ENCODE measurements around the gene SPATA2. TPM values are rescaled to one million over a fixed set of nuclear protein-coding genes. Genes with fewer than 3 reads are reported as not detected.
"Not testable (repeated sequence)": the region's sequence is repeated elsewhere in the genome, so short reads cannot be mapped to it uniquely, and the experiment has no call there.

Gene SPATA2
- total RNA-seq, 1 donor from 2014 or later, result 8.0 TPM

DNA sequence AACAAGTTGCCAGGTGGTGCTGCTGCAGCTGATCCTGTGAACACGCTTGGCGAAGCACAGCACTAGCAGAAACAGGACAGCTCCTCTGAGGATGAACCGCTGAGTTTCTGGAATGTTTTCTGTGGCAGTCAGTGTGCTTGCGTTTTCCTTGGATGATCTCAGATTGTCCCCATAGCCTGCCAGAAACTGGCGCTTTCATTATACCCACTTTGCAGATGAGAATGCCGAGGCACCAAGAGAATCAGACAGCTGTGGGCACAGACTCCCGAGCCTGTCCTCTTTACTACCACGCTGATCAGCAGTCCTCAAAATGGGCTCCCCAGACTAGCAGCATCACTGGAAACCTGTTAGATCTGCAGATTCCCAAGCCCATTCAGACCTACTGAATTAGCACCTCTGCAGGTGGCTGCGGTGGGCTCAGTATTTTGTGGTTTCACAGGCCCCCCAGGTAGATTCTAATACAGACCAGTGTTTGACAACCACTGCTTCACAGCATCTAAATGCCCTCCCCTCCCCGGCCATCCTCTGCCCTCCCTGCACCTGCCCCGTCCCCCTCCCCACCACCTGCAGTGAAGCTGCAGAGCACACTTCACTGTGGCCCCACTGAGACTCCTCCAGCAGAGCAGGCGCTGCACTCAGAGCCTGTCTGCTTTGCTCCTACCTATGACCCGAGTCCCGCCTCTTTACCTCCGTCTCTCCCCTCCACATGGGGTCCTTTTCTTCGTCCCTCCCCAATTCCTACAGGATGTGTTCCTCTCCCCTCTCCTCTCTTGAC lies 29.6 kb downstream of the SPATA2 start:
- DNase-seq (ENCODE audit: low spot score), result no peak

DNA sequence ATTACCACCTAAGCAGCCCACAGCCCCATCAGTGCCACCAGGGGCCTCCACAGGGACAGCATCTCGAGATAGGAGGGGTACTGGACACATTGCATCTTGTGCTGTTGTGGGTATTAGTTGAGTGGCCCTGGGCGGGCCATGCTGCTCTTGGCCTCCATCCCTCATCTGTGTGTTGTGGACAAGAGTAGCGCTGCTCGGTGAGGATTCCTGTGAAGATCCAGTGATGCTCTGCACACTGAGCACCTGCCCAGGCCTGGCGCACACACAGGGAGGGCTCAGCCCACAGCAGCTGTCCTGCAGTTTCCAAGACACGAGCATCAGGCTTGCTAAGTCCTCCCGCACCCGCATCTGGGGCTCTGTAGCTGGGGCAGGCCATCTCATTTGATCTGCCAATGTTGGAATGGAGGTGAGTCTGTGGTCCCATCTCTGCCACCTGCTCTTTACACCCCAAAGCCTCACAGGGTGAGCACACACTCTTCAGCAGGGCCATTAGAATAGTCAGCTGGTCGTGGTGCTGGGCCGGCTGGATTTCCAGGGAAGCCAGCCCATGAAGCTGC lies 32.0 kb downstream of the SPATA2 start:
- no peak for DNase-seq (ENCODE audit: low spot score)

DNA sequence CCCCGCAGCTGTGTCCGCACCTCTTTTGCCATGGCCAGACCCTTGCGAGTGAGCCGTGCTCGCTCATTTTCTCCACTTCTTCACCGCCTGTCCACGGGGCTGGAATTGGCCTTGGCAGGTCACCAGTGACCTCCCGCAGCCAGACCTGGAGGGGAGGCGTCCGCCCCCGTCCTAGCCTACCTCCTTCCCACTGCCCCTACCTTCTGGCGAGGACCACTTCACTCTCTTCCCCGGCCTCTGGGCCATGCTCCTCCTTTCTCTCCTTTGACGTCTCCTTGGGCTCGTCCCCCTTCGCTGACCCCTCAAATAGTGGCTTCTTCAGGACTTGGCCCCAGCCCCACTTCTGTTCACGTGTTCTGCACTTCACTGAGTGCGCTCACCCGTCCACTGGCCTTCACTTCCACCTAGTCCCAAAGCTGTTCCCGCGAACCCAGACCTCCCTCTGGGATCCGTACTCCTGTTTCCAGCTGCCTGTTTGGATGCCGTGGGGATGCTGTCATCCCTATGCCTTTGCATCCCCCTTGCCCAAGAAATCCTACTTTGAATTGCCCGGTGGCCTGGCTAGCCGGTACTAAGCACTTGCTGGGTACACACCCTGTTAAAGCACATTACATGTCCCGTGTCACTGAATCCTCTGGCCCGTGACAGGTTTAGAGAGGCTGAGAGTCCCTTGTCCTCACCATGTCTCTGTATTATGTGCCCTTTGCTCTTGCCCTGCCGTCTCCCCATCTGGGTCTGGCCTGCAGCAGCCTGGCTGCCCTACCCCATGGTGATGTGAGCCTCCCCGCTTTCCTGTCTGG lies 33.0 kb downstream of the SPATA2 start:
- DNase-seq (ENCODE audit: low spot score), result no peak

DNA sequence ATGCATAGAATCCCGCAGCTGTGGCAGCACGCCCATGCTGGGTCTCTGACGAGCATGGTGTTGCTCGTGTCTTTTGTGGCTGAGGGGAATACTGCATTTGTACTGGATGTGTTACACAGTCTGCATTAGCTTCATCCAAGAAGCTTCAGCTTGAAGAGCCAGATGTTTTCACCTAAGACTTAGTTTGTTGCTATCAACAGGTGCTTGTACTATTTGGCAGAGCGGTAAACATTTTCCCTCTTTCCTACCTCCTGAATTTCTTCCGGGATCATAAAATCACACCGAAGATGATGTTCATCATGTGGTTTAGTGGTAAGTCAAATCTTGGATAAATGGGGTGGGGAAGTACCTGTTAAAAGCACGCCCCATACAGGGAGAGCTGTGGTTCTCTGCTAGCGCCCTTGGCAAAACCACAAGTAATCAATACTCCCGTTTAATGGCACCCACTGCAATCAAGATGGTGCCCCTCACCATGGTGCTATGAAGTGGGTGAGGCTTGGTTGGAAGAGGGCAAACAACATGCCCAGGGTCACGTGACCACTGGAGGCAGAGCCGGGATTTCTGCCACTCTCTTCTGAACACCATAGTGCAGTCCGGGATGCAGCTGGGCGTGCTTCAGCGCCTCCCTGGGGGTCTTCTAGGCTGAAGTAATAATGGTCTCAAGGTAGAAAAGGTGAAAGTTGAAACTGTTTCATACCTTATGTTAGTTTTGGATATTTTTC lies 34.4 kb downstream of the SPATA2 start:
- no peak for DNase-seq (ENCODE audit: low spot score)

DNA sequence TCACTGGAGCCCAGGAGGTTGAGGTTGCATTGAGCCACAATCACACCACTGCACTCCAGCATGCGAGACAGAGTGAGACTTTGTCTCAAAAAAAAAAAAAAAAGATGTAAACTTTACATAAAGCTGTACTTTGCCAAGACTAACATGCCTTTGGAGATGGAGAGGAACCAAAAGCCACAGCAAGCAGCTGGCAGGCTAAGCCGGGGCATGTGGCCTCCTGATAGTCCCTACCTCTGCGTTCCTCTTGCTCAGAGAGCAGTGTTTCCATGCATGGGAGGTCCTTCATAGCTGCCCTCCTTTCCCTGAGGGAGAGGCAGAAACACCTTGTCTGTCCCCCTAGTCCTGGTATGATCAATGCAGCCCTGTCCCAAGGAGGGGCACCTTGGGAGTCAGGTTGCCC lies 35.2 kb downstream of the SPATA2 start:
- DNase-seq (ENCODE audit: low spot score), result no peak

DNA sequence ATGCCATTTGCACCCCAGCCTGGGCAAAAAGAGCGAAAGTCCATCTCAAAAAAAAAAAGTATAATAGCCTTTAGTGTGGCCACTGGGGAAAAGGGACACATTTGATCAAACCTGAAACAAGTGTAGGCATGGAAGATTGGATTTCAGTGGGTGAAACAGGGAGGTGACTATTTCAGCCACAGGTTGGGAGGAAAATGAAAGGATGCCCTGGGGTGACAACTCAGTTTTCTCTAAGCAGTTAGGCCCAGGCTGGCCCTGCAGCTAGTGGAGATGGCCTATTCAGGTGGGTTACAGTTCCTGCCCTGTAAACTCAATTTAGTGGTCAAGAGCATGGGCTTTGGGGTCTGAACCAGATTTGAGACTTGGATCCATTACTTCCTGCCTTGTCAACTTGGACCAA lies 36.4 kb downstream of the SPATA2 start:
- no peak for DNase-seq (ENCODE audit: low spot score)

DNA sequence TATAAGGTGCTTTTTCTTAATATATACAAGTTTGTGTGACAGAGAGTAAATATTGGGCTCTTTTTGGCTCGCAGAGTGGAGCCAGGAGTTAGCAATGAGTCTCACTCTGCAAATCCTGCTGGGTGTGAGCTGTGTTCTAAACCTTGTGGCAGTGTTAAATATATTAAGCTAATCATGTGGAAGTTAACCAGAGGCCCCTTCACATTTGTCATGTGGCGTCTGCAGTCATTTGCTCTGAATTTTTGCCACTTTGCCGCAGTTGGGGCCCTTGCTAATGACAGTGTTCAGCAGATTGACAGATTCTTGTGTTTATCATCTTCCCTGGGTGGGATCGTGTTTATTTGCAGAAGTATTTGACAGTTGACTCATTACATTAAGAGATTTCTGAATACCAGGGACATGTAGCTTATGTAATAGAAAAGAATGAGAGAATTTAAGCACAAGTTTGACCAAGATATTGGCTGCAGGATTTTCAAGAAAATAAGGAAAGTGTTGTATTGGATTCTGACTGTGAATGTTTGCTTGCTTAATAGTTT lies 37.9 kb downstream of the SPATA2 start:
- DNase-seq (ENCODE audit: low spot score), result no peak

DNA sequence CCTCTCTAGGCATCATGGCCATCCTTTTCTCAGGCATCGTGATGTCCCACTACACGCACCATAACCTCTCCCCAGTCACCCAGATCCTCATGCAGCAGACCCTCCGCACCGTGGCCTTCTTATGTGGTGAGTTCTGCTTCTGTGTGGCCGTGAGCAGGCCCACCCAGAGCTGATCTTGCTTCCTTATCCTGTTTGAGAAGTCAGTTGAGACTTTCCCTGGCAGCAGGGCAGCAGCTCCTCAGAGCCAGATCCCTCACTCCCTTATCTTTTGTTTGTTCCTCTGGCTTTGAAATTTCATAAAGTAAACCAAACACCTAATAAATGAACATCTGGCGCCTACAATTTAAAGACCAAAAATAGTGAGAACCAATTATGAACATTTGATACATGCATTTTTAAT lies 40.6 kb downstream of the SPATA2 start:
- DNase-seq (ENCODE audit: low spot score), result no peak

DNA sequence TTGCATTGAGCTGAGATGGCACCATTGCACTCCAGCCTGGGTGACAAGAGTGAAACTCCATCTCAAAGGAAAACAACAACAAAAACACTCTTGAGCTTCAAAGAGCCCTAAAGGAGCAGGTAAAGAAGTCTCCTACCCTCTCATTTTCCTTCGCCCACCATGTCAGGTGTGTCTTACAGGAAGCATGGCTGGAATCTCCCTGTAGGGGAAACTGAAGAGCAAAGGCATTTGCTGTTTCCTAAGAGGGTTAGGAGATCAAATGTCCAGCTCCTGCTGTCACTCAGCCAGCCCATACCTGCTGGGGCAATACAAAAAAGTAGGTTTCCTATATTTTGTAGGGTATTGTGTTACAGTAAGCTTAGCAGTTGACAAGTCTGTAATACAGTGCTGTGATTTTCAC lies 43.3 kb downstream of the SPATA2 start:
- no peak for DNase-seq (ENCODE audit: low spot score)

DNA sequence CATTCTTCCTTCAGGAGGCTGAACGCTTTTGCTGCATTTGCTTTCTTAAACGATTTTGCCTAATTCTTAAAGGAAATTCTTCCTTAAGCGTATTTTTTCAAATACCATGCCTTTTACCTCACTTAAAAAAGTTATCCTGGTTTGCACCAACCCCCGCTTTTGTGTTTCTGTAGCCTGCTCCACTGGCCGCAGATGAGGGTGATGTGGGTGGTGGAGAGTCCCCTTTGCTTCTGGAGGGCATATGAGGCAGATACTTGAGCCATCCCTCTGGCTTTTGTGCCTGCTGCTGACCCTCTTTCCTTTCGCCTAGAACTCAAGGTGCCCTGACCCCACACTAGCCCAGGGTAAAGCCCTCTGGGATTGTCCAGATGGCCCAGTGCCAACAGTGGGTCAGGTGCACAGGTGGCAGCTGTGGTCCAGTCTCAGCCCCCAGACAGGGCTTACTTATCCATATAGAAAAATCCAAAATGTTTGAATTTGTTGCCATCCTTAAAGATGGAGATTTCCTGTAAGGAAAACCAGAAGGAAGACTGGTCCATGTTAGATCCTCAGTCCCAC lies 43.9 kb downstream of the SPATA2 start:
- no peak for DNase-seq (ENCODE audit: low spot score)

DNA sequence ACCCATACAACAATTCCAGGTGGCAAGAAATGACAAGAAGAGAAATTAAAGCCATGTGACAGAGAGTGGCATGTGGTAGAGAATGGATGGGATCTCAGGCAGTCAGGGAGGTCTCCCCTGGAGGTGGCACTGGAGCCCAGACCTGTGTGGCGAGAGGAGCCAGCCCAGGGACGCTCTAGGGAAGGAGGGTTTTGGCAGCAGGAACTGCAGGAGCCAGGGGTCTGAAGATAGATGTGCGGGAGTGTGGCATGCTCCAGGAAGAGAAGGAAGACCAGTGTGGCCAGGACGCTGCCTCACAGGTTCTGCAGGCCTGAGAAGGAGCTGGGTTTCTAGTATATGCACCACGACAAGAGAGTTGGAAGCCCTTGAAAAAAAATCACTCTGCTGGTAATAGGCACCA lies 45.1 kb downstream of the SPATA2 start:
- DNase-seq (ENCODE audit: low spot score), result no peak

DNA sequence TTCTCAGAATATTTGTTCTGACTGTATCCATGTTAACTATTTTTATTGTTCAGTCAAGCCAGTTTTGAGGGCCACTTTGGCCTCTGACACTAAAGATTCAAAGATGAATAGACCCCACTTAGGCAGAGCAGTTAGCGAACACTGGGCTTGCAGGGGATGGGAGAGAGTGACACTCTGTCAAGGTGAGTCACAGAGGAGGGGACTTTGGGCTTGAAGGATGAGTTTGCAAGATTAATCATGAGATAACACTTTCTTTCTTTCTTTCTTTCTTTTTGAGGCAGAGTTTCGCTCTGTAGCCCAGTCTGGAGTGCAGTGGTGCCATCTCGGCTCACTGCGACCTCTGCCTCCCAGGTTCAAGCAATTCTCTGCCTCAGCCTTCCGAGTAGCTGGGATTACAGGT lies 46.4 kb downstream of the SPATA2 start:
- no peak for DNase-seq (ENCODE audit: low spot score)

DNA sequence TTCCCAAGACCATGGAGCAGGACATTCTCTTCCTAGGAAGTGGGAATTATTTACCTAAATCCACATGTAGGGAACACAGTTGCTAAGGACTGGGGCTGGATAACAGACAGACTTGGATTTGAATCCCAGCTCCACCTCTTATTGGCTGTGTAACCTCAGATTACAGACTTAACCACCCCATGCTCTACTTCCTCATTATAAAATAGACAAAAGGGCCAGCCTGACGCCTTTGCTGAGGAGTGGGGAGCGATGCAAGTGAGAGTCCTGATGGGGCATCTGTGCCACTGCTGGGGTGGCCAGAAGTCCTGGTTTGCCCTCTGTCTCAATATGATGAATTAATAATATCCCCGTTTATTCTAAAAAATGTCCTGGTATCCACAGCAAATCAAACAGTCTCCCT lies 46.8 kb downstream of the SPATA2 start:
- DNase-seq (ENCODE audit: low spot score), result no peak

DNA sequence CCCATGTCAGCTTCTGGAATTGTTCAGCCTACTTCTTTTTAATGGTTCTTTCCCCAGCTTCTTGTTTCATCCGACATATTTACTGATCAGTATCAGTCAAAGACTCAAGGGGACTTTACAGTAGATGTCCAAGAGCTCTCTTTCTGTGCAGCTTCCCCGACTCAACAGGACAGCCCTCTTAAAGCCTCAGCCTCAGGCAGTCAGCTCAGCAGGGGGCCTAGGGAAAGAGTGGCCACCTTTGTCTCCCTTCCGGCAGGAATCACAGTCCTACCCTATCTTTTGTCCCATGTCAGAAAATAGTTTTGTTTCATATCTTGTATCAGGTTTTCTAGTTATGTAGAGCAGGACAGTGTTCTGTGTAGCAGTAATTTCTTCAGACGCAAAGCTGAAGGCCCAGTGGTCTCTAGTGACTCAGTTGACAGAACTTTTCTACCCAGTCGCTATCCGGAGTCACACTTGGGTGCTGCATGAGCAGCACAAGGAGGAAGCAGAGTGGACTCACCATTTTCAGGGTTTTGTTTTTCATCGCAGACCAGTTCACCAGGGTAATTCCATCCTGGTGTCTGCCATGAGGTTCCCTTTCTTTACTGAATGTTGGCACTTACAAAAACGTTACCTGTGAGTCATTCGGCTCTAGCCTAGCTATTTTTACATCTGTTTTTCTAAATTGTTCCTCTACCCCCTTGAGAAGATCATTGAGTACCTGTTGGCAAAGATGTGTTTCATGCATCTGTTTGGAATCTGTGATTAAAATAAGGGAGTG lies 47.7 kb downstream of the SPATA2 start:
- DNase-seq (ENCODE audit: low spot score), result no peak

DNA sequence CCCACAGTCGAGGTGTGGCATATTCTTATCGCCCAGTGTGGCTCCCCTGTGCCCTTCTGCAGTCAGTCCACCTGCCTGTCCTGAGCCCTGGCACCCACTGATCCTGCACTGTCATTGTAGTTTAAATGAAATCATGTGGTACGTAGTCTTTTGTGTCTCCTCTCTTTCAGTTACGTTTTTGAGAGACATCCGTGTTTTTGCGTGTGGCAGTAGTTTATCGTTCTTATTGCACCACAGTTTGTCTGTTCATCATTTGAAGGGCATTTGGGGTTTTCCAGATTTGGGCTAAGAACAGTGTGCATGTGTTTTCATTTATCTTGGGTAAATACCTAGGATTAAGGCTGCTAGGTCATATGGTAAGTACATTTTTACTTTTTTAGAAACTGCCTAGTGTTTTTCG lies 49.3 kb downstream of the SPATA2 start:
- no peak for DNase-seq (ENCODE audit: low spot score)

DNA sequence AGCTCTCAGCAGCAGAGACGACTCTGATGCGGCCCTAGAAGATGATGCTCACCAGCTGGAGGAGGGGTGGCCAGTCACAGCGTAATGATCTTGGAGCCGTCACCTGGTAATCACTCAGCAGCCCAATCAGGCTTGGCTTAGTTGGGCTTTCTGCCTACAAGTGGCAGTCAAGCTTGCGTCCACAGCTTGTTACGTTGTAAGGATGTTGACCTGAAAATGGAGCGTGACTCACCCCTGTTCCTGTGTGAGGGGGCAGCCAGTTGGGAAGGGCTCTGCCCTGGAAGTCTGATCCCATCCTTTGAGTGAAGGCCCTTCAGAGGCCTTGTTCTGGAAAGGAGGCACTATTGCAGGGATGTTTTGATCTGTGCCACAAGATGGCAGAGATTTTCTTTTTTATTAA lies 49.8 kb downstream of the SPATA2 start:
- DNase-seq (ENCODE audit: low spot score), result no peak

DNA sequence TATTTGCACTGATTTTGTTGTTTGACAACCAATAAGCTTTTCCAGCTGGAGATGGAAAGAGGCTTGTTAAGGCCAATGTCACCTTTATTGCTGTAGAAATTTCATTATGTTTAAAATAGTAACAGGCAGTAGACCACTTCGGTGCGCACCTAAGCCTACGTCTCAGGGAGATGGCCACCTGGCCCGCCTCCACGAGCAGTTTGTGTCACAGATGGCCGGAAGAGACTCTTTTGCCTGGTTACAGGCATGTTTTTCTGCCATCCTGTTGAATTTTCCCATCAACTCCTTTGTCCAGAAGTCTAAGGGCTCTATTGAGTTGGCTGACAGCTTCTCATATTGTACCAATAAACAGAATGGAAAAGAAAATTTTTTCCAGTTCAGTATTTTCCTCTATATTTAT lies 51.7 kb downstream of the SPATA2 start:
- no peak for DNase-seq (ENCODE audit: low spot score)

DNA sequence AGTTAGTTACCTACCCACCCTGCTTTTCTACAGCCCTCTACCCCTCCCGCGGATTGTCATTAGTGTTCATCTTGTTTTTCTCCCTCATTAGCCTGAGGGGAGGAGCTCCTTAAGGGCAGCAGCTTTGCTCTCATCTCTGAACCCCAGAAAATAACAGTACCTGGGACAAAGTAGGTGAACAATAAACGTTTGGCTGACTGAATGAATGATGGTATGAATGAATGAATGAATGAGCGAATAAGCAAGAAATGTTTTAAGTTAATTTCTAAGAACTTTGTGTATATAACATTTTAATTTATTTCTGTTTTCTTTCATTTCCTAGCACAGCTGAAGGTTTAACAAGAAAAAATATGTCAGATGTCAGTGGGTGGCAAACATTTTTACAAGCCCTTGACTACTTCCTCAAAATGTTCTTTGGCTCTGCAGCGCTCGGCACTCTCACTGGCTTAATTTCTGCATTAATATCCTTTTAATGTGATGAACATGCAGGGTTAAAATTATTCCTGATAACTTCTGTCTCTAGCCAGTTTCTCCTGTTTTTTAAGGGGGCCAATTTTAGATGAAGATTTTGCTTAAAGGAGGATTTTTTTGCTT lies 52.6 kb downstream of the SPATA2 start:
- DNase-seq (ENCODE audit: low spot score), result no peak

DNA sequence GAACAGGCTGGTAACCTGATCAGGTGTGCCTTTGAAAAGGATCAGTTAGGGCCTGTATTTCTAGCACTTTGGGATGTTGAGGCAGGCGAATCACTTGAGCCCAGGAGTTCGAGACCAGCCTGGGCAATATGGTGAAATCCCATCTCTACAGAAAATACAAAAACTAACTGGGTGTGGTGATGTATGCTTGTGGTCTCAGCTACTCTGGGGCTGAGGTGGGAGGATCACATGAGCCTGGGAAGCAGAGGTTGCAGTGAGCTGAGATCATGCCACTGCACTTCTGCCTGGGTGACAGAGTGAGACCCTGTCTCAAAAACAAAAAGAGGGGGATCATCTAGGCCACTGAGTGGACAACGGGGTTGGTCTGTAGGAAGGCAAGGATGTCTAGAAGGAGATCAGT lies 54.1 kb downstream of the SPATA2 start:
- not testable (repeated sequence) for DNase-seq (ENCODE audit: low spot score)

DNA sequence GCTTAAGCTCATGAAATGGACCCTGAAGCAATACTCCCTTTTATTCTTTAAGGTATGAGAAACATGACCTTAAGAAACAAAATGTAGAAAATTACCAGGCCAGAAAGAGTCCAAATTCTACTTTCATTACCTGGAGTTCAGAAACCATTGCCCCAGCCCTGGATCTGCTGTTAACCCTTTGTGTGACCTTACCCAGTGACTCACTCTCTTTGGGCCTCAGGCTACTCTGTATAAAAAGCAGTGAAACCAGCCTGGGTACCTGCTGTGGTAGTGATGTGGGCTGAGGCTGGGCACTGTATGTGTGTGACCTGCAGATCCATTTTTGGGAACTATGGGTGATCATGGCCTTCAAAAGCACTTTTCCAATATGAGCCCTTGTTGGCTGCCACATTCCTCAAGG lies 55.5 kb downstream of the SPATA2 start:
- DNase-seq (ENCODE audit: low spot score), result no peak

DNA sequence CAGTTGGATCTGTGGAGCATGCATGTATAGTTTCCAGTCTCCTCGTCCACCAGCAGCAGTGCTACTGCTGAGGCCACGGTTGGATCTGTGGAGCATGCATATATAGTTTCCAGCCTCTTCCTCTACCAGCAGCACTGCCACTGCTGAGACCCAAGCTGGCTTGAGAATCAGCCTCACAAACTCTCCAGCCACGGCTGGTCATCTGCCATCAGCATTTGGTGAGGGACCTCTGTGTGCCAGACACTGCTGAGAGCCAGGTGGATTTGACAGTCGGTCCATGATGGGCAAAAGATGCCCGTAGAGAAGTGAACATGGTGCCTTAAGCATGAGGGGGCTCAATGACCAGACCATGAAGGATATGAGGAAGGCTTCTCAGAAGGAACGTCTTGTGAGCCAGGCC lies 56.3 kb downstream of the SPATA2 start:
- DNase-seq (ENCODE audit: low spot score), result no peak
